OCI-LY3 (cell line): ENCODE results near the gene DENND1A.

Experiments
- H2AFZ ChIP-seq: fragments of 200-600, 300-600 bp; shearing (Covaris generic); 2 replicates; pipeline ENCODE4 v1.6.0; 2014; ENCODE audit warnings: antibody characterized with exemption, low read depth, low read length
- H3K27ac ChIP-seq: fragments of 200-600, 300-600 bp; sonication (generic); 2 replicates; pipeline ENCODE4 v1.5.1; 2014; ENCODE audit warnings: mild to moderate bottlenecking, low read length, moderate library complexity, mixed read lengths
- H3K27me3 ChIP-seq: fragments of 200-600, 300-600 bp; sonication (generic); 2 replicates; pipeline ENCODE4 v1.6.1; 2014; ENCODE audit warnings: low read depth, low read length, mixed read lengths
- H3K36me3 ChIP-seq: fragments of 200-600, 300-600 bp; sonication (generic); replicated peaks from 2 replicates; pipeline ENCODE3; 2014; ENCODE audit warnings: low read depth, low read length, mixed read lengths
- H3K4me1 ChIP-seq: fragments of 300-600, 200-600 bp; sonication (generic); 2 replicates; pipeline ENCODE4 v1.6.1; 2014; ENCODE audit warnings: low read length, mixed read lengths
- H3K4me2 ChIP-seq: fragments of 200-600, 300-600 bp; sonication (generic); 2 replicates; pipeline ENCODE4 v1.6.1; 2014; ENCODE audit warnings: low read length, mixed read lengths
- H3K4me3 ChIP-seq: fragments of 300-600, 200-600 bp; sonication (generic); 2 replicates; pipeline ENCODE4 v1.5.1; 2014; ENCODE audit warnings: antibody characterized with exemption, mild to moderate bottlenecking, low read length, moderate library complexity
- H3K79me2 ChIP-seq: fragments of 300-600, 200-600 bp; shearing (Covaris generic); 2 replicates; pipeline ENCODE4 v1.6.1; 2014; ENCODE audit warnings: mild to moderate bottlenecking, low read length, mixed read lengths
- H3K9ac ChIP-seq: fragments of 300-600, 200-600 bp; shearing (Covaris generic); 2 replicates; pipeline ENCODE4 v1.6.0; 2014; ENCODE audit warnings: mild to moderate bottlenecking, low read length, moderate library complexity
- H3K9me3 ChIP-seq: fragments of 200-600, 300-600 bp; shearing (Covaris generic); 2 replicates; pipeline ENCODE4 v1.6.1; 2014; ENCODE audit warnings: low read length, mixed read lengths; ENCODE audit not compliant: insufficient read depth
- H4K20me1 ChIP-seq: fragments of 200-600, 300-600 bp; sonication (generic); 2 replicates; pipeline ENCODE4 v1.6.1; 2016; ENCODE audit warnings: low read length, mixed read lengths; ENCODE audit not compliant: insufficient read depth
- EZH2phosphoT487 ChIP-seq: fragments of 200-600 bp; shearing (Covaris generic); IDR thresholded peaks from 2 replicates; pipeline ENCODE4 v1.6.1; 2018; ENCODE audit warnings: antibody characterized with exemption, mixed run types, low read depth
- TF ChIP-seq, protein P1 (sequence below): fragments of 200-600, 300-600 bp; sonication (generic); IDR thresholded peaks from 2 replicates; pipeline ENCODE4 v1.5.1; 2014; ENCODE audit warnings: antibody characterized with exemption, low read length, low read depth

The DENND1A gene

GRCh38 chr9:123475407-123475806, 454.5 kb downstream of the DENND1A start:
- no peaks in the 10 kb centered on the region for H3K79me2 ChIP-seq
- H3K27ac ChIP-seq = no peak overlapping the region
- TF ChIP-seq, protein P1, sequence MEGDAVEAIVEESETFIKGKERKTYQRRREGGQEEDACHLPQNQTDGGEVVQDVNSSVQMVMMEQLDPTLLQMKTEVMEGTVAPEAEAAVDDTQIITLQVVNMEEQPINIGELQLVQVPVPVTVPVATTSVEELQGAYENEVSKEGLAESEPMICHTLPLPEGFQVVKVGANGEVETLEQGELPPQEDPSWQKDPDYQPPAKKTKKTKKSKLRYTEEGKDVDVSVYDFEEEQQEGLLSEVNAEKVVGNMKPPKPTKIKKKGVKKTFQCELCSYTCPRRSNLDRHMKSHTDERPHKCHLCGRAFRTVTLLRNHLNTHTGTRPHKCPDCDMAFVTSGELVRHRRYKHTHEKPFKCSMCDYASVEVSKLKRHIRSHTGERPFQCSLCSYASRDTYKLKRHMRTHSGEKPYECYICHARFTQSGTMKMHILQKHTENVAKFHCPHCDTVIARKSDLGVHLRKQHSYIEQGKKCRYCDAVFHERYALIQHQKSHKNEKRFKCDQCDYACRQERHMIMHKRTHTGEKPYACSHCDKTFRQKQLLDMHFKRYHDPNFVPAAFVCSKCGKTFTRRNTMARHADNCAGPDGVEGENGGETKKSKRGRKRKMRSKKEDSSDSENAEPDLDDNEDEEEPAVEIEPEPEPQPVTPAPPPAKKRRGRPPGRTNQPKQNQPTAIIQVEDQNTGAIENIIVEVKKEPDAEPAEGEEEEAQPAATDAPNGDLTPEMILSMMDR = no peak
- TF ChIP-seq EZH2phosphoT487 = no peak
- peaks cover 3% of the 10 kb centered on the region; the same call in 1 of the 2 replicates for H3K4me1 ChIP-seq
- peaks cover 4% of the 10 kb centered on the region for H4K20me1 ChIP-seq
- no peak overlapping the region for H3K4me2 ChIP-seq
- no peak overlapping the region for H3K4me3 ChIP-seq
- H3K36me3 ChIP-seq = no peaks in the 10 kb centered on the region
- H2AFZ ChIP-seq = no peak overlapping the region
- no peaks in the 10 kb centered on the region for H3K9me3 ChIP-seq
- H3K9ac ChIP-seq = no peak overlapping the region
- no peaks in the 10 kb centered on the region for H3K27me3 ChIP-seq

- Histone ChIP-seq H2AFZ (no peak overlapping the region), H3K9me3 (no peaks in the 10 kb centered on the region), H3K27me3 (no peaks in the 10 kb centered on the region), H3K4me1 (peaks cover 3% of the 10 kb centered on the region; the same call in 1 of the 2 replicates), H3K36me3 (no peaks in the 10 kb centered on the region), H3K4me2 (no peak overlapping the region), H4K20me1 (no peaks in the 10 kb centered on the region), H3K9ac (no peak overlapping the region), H3K4me3 (no peak overlapping the region), H3K79me2 (no peaks in the 10 kb centered on the region), H3K27ac (no peak overlapping the region)
- TF ChIP-seq, protein P1 = no peak
- no peak for TF ChIP-seq EZH2phosphoT487
Observed at GRCh38 chr9:123472862-123473614, 456.9 kb downstream of the DENND1A start.

DNA sequence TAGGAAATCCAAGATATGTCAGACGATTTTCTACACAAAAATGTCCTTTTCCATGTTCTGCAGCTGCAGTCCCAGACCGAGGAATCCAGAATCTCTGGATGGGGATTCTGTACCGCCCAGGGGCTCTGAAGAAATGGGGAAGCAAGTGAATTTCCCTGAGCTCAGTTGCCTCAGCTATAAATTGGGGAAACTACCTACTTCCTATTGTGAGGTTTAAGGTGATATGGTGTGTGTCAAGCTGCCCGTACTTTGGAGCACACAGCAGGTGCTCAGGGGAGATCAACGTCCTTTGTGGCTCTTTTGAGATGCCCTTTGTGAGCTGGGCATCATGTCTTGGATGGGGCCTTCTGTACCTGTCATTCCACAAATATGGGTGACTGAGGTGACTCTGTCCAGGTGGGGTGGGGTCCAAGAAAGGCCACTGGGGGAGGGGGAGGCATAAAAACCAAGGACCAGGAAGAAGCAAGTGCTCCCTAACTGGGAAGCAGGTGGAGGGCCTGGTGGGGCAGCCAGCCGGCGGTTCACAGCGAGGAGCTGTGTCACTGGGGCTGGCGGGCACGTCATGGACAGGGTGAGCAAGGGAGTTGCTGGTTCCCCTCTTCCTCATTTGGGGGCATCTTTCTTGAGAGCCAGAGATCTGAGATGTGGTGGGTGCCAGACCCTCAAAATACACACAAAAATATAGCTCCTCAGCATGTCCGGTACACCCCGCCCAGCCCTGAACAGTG, 457.9 kb downstream of the DENND1A start:
- Histone ChIP-seq H2AFZ (no peak overlapping the region), H3K27ac (no peak overlapping the region), H3K4me1 (peaks cover 3% of the 10 kb centered on the region; the same call in 1 of the 2 replicates), H3K4me2 (no peak overlapping the region), H3K79me2 (no peaks in the 10 kb centered on the region), H3K36me3 (no peaks in the 10 kb centered on the region), H3K9ac (no peak overlapping the region), H3K4me3 (no peak overlapping the region), H3K9me3 (no peaks in the 10 kb centered on the region), H3K27me3 (no peaks in the 10 kb centered on the region), H4K20me1 (no peaks in the 10 kb centered on the region)
- TF ChIP-seq, protein P1 = no peak
- no peak for TF ChIP-seq EZH2phosphoT487
